ENCODE measurements around the gene SPATA2.

DNA sequence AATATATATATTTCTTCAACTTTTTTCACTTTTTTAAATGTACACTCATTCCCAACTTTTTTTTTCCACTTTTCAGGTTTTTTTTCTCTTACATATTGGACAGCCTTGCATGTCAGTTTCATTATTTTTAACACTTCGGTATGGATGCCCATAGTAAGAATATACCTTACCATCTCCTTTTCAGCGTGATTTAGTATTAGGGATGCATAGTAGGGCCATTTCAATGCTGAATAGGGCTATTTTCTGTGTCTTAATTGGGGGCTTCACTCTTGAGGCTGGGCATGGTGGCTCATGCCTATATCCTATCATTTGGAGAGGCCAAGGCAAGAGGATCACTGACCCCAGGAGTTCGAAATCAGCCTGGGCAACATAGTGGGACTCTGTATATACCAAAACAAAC is 27.6 kb upstream of the SPATA2 start:
- TF ChIP-seq, protein P1, sequence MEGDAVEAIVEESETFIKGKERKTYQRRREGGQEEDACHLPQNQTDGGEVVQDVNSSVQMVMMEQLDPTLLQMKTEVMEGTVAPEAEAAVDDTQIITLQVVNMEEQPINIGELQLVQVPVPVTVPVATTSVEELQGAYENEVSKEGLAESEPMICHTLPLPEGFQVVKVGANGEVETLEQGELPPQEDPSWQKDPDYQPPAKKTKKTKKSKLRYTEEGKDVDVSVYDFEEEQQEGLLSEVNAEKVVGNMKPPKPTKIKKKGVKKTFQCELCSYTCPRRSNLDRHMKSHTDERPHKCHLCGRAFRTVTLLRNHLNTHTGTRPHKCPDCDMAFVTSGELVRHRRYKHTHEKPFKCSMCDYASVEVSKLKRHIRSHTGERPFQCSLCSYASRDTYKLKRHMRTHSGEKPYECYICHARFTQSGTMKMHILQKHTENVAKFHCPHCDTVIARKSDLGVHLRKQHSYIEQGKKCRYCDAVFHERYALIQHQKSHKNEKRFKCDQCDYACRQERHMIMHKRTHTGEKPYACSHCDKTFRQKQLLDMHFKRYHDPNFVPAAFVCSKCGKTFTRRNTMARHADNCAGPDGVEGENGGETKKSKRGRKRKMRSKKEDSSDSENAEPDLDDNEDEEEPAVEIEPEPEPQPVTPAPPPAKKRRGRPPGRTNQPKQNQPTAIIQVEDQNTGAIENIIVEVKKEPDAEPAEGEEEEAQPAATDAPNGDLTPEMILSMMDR (IDR thresholded peaks at IDR 0.05 in 2 of 3, conservative IDR thresholded peaks at IDR 0.05 in 1 of 3; ENCODE audit: borderline replicate concordance in 1 of 3, insufficient read depth in 1 of 3, low read depth in 2 of 3, low read length in 2 of 3), result no peak
- TF ChIP-seq, protein P2, sequence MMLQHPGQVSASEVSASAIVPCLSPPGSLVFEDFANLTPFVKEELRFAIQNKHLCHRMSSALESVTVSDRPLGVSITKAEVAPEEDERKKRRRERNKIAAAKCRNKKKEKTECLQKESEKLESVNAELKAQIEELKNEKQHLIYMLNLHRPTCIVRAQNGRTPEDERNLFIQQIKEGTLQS (IDR thresholded peaks at IDR 0.05), result no peak
- TF ChIP-seq FOSL1 (IDR thresholded peaks at IDR 0.05; ENCODE audit: low read depth) (no peak), POLR2A (IDR thresholded peaks at IDR 0.05; ENCODE audit: borderline replicate concordance, extremely low read depth, insufficient read depth, insufficient read length) (no peak), POLR2AphosphoS5 (IDR thresholded peaks at IDR 0.05; ENCODE audit: low read depth, low read length) (no peak), TCF7L2 (IDR thresholded peaks at IDR 0.05; ENCODE audit: borderline replicate concordance, extremely low read depth, insufficient read depth, insufficient read length) (no peak), CEBPB (IDR thresholded peaks at IDR 0.05; ENCODE audit: low read depth) (no peak), RAD21 (IDR thresholded peaks at IDR 0.05; ENCODE audit: low read depth) (no peak)
- TF ChIP-seq, protein P3, sequence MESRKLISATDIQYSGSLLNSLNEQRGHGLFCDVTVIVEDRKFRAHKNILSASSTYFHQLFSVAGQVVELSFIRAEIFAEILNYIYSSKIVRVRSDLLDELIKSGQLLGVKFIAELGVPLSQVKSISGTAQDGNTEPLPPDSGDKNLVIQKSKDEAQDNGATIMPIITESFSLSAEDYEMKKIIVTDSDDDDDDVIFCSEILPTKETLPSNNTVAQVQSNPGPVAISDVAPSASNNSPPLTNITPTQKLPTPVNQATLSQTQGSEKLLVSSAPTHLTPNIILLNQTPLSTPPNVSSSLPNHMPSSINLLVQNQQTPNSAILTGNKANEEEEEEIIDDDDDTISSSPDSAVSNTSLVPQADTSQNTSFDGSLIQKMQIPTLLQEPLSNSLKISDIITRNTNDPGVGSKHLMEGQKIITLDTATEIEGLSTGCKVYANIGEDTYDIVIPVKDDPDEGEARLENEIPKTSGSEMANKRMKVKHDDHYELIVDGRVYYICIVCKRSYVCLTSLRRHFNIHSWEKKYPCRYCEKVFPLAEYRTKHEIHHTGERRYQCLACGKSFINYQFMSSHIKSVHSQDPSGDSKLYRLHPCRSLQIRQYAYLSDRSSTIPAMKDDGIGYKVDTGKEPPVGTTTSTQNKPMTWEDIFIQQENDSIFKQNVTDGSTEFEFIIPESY (IDR thresholded peaks at IDR 0.05; ENCODE audit: extremely low read depth, insufficient replicate concordance, low read length), result no peak
- TF ChIP-seq, protein P4, sequence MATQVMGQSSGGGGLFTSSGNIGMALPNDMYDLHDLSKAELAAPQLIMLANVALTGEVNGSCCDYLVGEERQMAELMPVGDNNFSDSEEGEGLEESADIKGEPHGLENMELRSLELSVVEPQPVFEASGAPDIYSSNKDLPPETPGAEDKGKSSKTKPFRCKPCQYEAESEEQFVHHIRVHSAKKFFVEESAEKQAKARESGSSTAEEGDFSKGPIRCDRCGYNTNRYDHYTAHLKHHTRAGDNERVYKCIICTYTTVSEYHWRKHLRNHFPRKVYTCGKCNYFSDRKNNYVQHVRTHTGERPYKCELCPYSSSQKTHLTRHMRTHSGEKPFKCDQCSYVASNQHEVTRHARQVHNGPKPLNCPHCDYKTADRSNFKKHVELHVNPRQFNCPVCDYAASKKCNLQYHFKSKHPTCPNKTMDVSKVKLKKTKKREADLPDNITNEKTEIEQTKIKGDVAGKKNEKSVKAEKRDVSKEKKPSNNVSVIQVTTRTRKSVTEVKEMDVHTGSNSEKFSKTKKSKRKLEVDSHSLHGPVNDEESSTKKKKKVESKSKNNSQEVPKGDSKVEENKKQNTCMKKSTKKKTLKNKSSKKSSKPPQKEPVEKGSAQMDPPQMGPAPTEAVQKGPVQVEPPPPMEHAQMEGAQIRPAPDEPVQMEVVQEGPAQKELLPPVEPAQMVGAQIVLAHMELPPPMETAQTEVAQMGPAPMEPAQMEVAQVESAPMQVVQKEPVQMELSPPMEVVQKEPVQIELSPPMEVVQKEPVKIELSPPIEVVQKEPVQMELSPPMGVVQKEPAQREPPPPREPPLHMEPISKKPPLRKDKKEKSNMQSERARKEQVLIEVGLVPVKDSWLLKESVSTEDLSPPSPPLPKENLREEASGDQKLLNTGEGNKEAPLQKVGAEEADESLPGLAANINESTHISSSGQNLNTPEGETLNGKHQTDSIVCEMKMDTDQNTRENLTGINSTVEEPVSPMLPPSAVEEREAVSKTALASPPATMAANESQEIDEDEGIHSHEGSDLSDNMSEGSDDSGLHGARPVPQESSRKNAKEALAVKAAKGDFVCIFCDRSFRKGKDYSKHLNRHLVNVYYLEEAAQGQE (IDR thresholded peaks at IDR 0.05; ENCODE audit: low read depth), result no peak
